ENCODE results near the gene ADCK2. TPM values are rescaled to one million over a fixed set of nuclear protein-coding genes. Genes with fewer than 3 reads are reported as not detected.

ADCK2 gene
- polyA plus RNA-seq, 1 donor (not counting 4 experiments of a cell fraction or from before 2014, with no cell fraction given) = 9.5 TPM

- dilution Hi-C loops (cut with MboI; ENCODE audit: extremely low pct_ligation_motif_present, low sequenced_read_pairs) = no loop called here
- TF ChIP-seq, protein P1, sequence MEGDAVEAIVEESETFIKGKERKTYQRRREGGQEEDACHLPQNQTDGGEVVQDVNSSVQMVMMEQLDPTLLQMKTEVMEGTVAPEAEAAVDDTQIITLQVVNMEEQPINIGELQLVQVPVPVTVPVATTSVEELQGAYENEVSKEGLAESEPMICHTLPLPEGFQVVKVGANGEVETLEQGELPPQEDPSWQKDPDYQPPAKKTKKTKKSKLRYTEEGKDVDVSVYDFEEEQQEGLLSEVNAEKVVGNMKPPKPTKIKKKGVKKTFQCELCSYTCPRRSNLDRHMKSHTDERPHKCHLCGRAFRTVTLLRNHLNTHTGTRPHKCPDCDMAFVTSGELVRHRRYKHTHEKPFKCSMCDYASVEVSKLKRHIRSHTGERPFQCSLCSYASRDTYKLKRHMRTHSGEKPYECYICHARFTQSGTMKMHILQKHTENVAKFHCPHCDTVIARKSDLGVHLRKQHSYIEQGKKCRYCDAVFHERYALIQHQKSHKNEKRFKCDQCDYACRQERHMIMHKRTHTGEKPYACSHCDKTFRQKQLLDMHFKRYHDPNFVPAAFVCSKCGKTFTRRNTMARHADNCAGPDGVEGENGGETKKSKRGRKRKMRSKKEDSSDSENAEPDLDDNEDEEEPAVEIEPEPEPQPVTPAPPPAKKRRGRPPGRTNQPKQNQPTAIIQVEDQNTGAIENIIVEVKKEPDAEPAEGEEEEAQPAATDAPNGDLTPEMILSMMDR (optimal IDR thresholded peaks at IDR 0.05 in 1 of 3, IDR thresholded peaks at IDR 0.05 in 1 of 3, conservative IDR thresholded peaks at IDR 0.05 in 1 of 3; ENCODE audit: extremely low read depth in 1 of 3, insufficient read depth in 2 of 3, low read length in 3 of 3) = no peak
- no peak for TF ChIP-seq EZH2 (IDR thresholded peaks at IDR 0.05; ENCODE audit: low read length)
- Histone ChIP-seq H3K4me1 (ENCODE audit: control insufficient read depth, extremely low read depth, insufficient read depth, low read length) (peaks cover 9% of the 10 kb centered on the region), H3K9me1 (ENCODE audit: control insufficient read depth, extremely low read depth, insufficient read depth, low read length) (no peaks in the 10 kb centered on the region), H3K4me3 (ENCODE audit: control insufficient read depth in 2 of 3, extremely low read depth in 1 of 3, insufficient read depth in 2 of 3, low read depth in 1 of 3, low read length in 3 of 3) (no peak overlapping the region), H2AFZ (ENCODE audit: control insufficient read depth, low read length) (no peak overlapping the region), H3K9me3 (ENCODE audit: control insufficient read depth, low read depth, low read length) (no peaks in the 10 kb centered on the region), H3K36me3 (ENCODE audit: control insufficient read depth in 2 of 2, extremely low read depth in 1 of 2, insufficient read depth in 2 of 2, low read length in 2 of 2) (no peaks in the 10 kb centered on the region), H3K4me2 (ENCODE audit: control insufficient read depth, extremely low read depth, insufficient read depth, low read depth, low read length) (no peak overlapping the region), H3K79me2 (ENCODE audit: control insufficient read depth, insufficient read depth, low read length) (no peaks in the 10 kb centered on the region), H3K27me3 (ENCODE audit: control insufficient read depth, extremely low read depth, insufficient read depth, low read length) (no peaks in the 10 kb centered on the region), H4K20me1 (ENCODE audit: control insufficient read depth, extremely low read depth, insufficient read depth, low read length) (no peaks in the 10 kb centered on the region), H3K27ac (ENCODE audit: control insufficient read depth, insufficient read depth, low read length) (no peak overlapping the region), H3K9ac (ENCODE audit: control insufficient read depth, extremely low read depth, insufficient read depth, low read length) (no peak overlapping the region)
- no peak for DNase-seq (ENCODE audit: low read depth, low spot score)
- no peak for FAIRE-seq
Observed at GRCh38 chr7:140631602-140632001, 41.1 kb upstream of the ADCK2 start.

- H3K79me2 ChIP-seq (ENCODE audit: control insufficient read depth, insufficient read depth, low read length) = peaks cover 4% of the 10 kb centered on the region
- H3K9me3 ChIP-seq (ENCODE audit: control insufficient read depth, low read depth, low read length) = no peaks in the 10 kb centered on the region
- H3K4me3 ChIP-seq (ENCODE audit: control insufficient read depth in 2 of 3, extremely low read depth in 1 of 3, insufficient read depth in 2 of 3, low read depth in 1 of 3, low read length in 3 of 3) = no peak overlapping the region
- TF ChIP-seq EZH2 (IDR thresholded peaks at IDR 0.05; ENCODE audit: low read length) = no peak
- TF ChIP-seq, protein P1 (optimal IDR thresholded peaks at IDR 0.05 in 1 of 3, IDR thresholded peaks at IDR 0.05 in 1 of 3, conservative IDR thresholded peaks at IDR 0.05 in 1 of 3; ENCODE audit: extremely low read depth in 1 of 3, insufficient read depth in 2 of 3, low read length in 3 of 3) = no peak
- no peak for DNase-seq (ENCODE audit: low read depth, low spot score)
- dilution Hi-C loops (cut with MboI; ENCODE audit: extremely low pct_ligation_motif_present, low sequenced_read_pairs) = no loop called here
- H3K4me1 ChIP-seq (ENCODE audit: control insufficient read depth, extremely low read depth, insufficient read depth, low read length) = peaks cover 12% of the 10 kb centered on the region
- no peaks in the 10 kb centered on the region for H3K9me1 ChIP-seq (ENCODE audit: control insufficient read depth, extremely low read depth, insufficient read depth, low read length)
- H3K4me2 ChIP-seq (ENCODE audit: control insufficient read depth, extremely low read depth, insufficient read depth, low read depth, low read length) = no peak overlapping the region
- no peaks in the 10 kb centered on the region for H4K20me1 ChIP-seq (ENCODE audit: control insufficient read depth, extremely low read depth, insufficient read depth, low read length)
- no peak overlapping the region for H3K9ac ChIP-seq (ENCODE audit: control insufficient read depth, extremely low read depth, insufficient read depth, low read length)
- FAIRE-seq = no peak
- no peaks in the 10 kb centered on the region for H3K36me3 ChIP-seq (ENCODE audit: control insufficient read depth in 2 of 2, extremely low read depth in 1 of 2, insufficient read depth in 2 of 2, low read length in 2 of 2)
- H2AFZ ChIP-seq (ENCODE audit: control insufficient read depth, low read length) = no peak overlapping the region
- no peaks in the 10 kb centered on the region for H3K27me3 ChIP-seq (ENCODE audit: control insufficient read depth, extremely low read depth, insufficient read depth, low read length)
- no peak overlapping the region for H3K27ac ChIP-seq (ENCODE audit: control insufficient read depth, insufficient read depth, low read length)
Observed at GRCh38 chr7:140635345-140635744, 37.4 kb upstream of the ADCK2 start.

All from keratinocyte (primary cell).